ENCODE results near the gene SORCS1. TPM values are rescaled to one million over a fixed set of nuclear protein-coding genes. Genes with fewer than 3 reads are reported as not detected.

Gene SORCS1
- total RNA-seq, 1 experiment from 2014 or later, result not detected

DNA sequence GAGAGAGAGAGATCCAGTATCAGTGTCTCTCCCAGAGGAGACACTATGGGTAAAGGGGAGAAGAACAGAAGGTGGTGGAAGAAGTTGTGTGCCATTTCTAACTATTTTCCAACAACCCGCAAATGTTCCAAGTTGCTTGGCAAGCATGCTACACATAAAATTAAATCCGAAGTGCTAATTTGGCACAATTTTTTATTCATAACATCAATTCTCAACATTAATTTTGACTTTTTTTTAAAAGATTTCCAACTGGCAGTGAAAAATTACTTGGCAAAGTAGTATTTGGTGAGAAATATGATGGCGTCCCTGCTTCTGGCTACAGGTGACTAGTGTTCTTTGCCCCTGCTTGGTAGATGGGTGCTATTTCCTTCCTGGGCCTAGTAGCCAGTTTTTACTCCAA, 622.0 kb downstream of the SORCS1 start:
- Histone ChIP-seq H3K36me3 (no peaks in the 10 kb centered on the region), H3K9me3 (replicated peaks) (no peaks in the 10 kb centered on the region; the same call in 1 of the 2 replicates), H3K27ac (no peak overlapping the region), H3K27me3 (replicated peaks) (no peaks in the 10 kb centered on the region), H3K4me1 (replicated peaks) (no peaks in the 10 kb centered on the region), H3K4me3 (no peak overlapping the region)
- DNase-seq (ENCODE audit: low read depth in 1 of 2, low spot score in 2 of 2), result no peak

DNA sequence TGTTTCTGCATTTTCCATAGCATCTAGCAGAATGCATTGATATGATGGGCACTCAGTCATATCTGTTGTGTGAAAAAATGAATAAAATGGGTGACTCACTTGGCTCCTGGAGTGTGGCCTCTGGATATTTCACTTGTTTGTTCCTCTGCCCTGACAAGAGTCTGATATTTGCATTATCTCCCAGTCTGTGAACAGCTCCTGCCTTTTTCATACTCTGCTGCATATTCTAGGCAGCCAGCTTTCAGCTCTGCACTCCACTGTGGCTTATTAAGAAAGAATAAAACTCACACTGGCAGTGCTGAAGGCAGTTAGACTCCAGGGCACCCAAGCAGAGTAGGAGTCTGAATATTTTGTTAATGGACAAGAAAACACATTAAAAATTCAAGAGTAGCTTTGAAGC, 623.9 kb downstream of the SORCS1 start:
- no peaks in the 10 kb centered on the region for H3K36me3 ChIP-seq
- H3K27ac ChIP-seq, result no peak overlapping the region
- no peak for DNase-seq (ENCODE audit: low read depth in 1 of 2, low spot score in 2 of 2)

GRCh38 chr10:106537866-106538265, 626.6 kb downstream of the SORCS1 start:
- no peak for DNase-seq (ENCODE audit: low read depth in 1 of 2, low spot score in 2 of 2)
- no peak overlapping the region for H3K4me3 ChIP-seq
- no peaks in the 10 kb centered on the region for H3K27me3 ChIP-seq (replicated peaks)
- H3K9me3 ChIP-seq (replicated peaks), result no peaks in the 10 kb centered on the region; the same call in 1 of the 2 replicates
- no peaks in the 10 kb centered on the region for H3K36me3 ChIP-seq
- H3K27ac ChIP-seq, result no peak overlapping the region
- no peaks in the 10 kb centered on the region for H3K4me1 ChIP-seq (replicated peaks)

More for the DNA sequence above, 623.9 kb downstream of the SORCS1 start:
- Histone ChIP-seq H3K27me3 (replicated peaks) (no peaks in the 10 kb centered on the region), H3K4me3 (no peak overlapping the region), H3K4me1 (replicated peaks) (no peaks in the 10 kb centered on the region), H3K9me3 (replicated peaks) (no peaks in the 10 kb centered on the region; the same call in 1 of the 2 replicates)

GRCh38 chr10:106535304-106535953, 629.1 kb downstream of the SORCS1 start:
- Histone ChIP-seq H3K4me3 (no peak overlapping the region), H3K27ac (no peak overlapping the region), H3K4me1 (replicated peaks) (no peaks in the 10 kb centered on the region), H3K36me3 (no peaks in the 10 kb centered on the region), H3K27me3 (replicated peaks) (no peaks in the 10 kb centered on the region), H3K9me3 (replicated peaks) (no peaks in the 10 kb centered on the region; the same call in 1 of the 2 replicates)
- no peak for DNase-seq (ENCODE audit: low read depth in 1 of 2, low spot score in 2 of 2)

GRCh38 chr10:106534441-106534840, 630.1 kb downstream of the SORCS1 start:
- H3K9me3 ChIP-seq (replicated peaks), result no peaks in the 10 kb centered on the region; the same call in 1 of the 2 replicates
- no peak overlapping the region for H3K27ac ChIP-seq
- no peaks in the 10 kb centered on the region for H3K36me3 ChIP-seq
- no peak for DNase-seq (ENCODE audit: low read depth in 1 of 2, low spot score in 2 of 2)
- no peaks in the 10 kb centered on the region for H3K27me3 ChIP-seq (replicated peaks)
- no peaks in the 10 kb centered on the region for H3K4me1 ChIP-seq (replicated peaks)
- no peak overlapping the region for H3K4me3 ChIP-seq

- Histone ChIP-seq H3K27me3 (replicated peaks) (no peaks in the 10 kb centered on the region), H3K4me3 (no peak overlapping the region), H3K36me3 (no peaks in the 10 kb centered on the region), H3K4me1 (replicated peaks) (no peaks in the 10 kb centered on the region), H3K27ac (no peak overlapping the region), H3K9me3 (replicated peaks) (no peaks in the 10 kb centered on the region; the same call in none of the 2 replicates)
- no peak for DNase-seq (ENCODE audit: low read depth in 1 of 2, low spot score in 2 of 2)
These were observed 635.8 kb downstream of the SORCS1 start for GRCh38 chr10:106528702-106529101.

GRCh38 chr10:106525835-106526234, 638.7 kb downstream of the SORCS1 start:
- H3K4me3 ChIP-seq, result no peak overlapping the region
- no peaks in the 10 kb centered on the region for H3K36me3 ChIP-seq
- no peak for DNase-seq (ENCODE audit: low read depth in 1 of 2, low spot score in 2 of 2)
- H3K27me3 ChIP-seq (replicated peaks), result no peaks in the 10 kb centered on the region
- no peaks in the 10 kb centered on the region; the same call in none of the 2 replicates for H3K9me3 ChIP-seq (replicated peaks)
- H3K4me1 ChIP-seq (replicated peaks), result no peaks in the 10 kb centered on the region
- H3K27ac ChIP-seq, result no peak overlapping the region

Measured in SJSA1 (cell line).